HFFc6 (cell line): ENCODE results near the gene FLNB. TPM values are rescaled to one million over a fixed set of nuclear protein-coding genes. Genes with fewer than 3 reads are reported as not detected.

ENCODE experiments used
- DNase-seq: peaks from one replicate; pipeline ENCODE4 v3.0.0-alpha.2; 2018
- H3K27ac Mint-ChIP-seq: 2 replicates; pipeline ENCODE4 v1.8.0; 2020; ENCODE audit warnings: mild to moderate bottlenecking, mixed read lengths
- H3K27me3 Mint-ChIP-seq: 2 replicates; pipeline ENCODE4 v1.8.0; 2021; ENCODE audit warnings: mild to moderate bottlenecking, moderate library complexity, mixed read lengths; ENCODE audit not compliant: insufficient read depth
- H3K36me3 Mint-ChIP-seq: 2 replicates; pipeline ENCODE4 v1.8.0; 2021; ENCODE audit warnings: low read depth, mixed read lengths
- H3K4me1 Mint-ChIP-seq: 2 replicates; pipeline ENCODE4 v1.8.0; 2020; ENCODE audit warnings: low read depth, mixed read lengths
- H3K4me3 Mint-ChIP-seq: 2 replicates; pipeline ENCODE4 v1.8.0; 2020; ENCODE audit warnings: mild to moderate bottlenecking, moderate library complexity, mixed read lengths
- H3K9me3 Mint-ChIP-seq: 2 replicates; pipeline ENCODE4 v1.8.0; 2020; ENCODE audit warnings: mild to moderate bottlenecking, mixed read lengths
- CTCF ChIP-seq: fragments of 200-600 bp; sonication (generic); IDR thresholded peaks from 2 replicates; pipeline ENCODE4 v1.5.0; 2021; ENCODE audit warnings: antibody characterized with exemption, mild to moderate bottlenecking
- total RNA-seq, 6 experiments: library from RNA; stranded (reverse); fragmentation: NEBNext Ultra II Directional; extraction: Animal tissue kit (Norgen Biotek cat#: 25700); gene quantifications; 2 replicates in 1 of 6; 3 replicates in 5 of 6; pipeline ENCODE4 v1.2.3, GENCODE V29; 2021

The FLNB gene
- total RNA-seq, 6 experiments from 2014 or later = 93.8 to 117 (median 98.7) TPM

- Mint-ChIP-seq H3K36me3 (no peaks in the 10 kb centered on the region), H3K27me3 (no peaks in the 10 kb centered on the region; the same call in 1 of the 2 replicates), H3K9me3 (no peaks in the 10 kb centered on the region), H3K27ac (no peak overlapping the region), H3K4me1 (peaks cover 6% of the 10 kb centered on the region), H3K4me3 (no peak overlapping the region)
- TF ChIP-seq CTCF = no peak
- DNase-seq = no peak
These were observed 18.6 kb upstream of the FLNB start for GRCh38 chr3:57989646-57990045.

GRCh38 chr3:57992452-57993213 lies 15.6 kb upstream of the FLNB start:
- Mint-ChIP-seq H3K4me3 (no peak overlapping the region), H3K4me1 (peaks cover 6% of the 10 kb centered on the region), H3K27me3 (no peaks in the 10 kb centered on the region; the same call in 1 of the 2 replicates), H3K9me3 (no peaks in the 10 kb centered on the region), H3K27ac (no peak overlapping the region), H3K36me3 (no peaks in the 10 kb centered on the region)
- TF ChIP-seq CTCF = no peak
- no peak for DNase-seq

GRCh38 chr3:57998366-57999283 lies 9.6 kb upstream of the FLNB start:
- no peak for DNase-seq
- Mint-ChIP-seq H3K27ac (peak overlapping the region; percentile 54), H3K4me1 (peaks cover 33% of the 10 kb centered on the region), H3K9me3 (no peaks in the 10 kb centered on the region), H3K27me3 (no peaks in the 10 kb centered on the region; the same call in 1 of the 2 replicates), H3K36me3 (no peaks in the 10 kb centered on the region), H3K4me3 (no peak overlapping the region)
- no peak for TF ChIP-seq CTCF

GRCh38 chr3:57999417-58000115 lies 8.7 kb upstream of the FLNB start:
- no peak for TF ChIP-seq CTCF
- no peaks in the 10 kb centered on the region for H3K36me3 Mint-ChIP-seq
- peak overlapping the region; percentile 38 for H3K4me3 Mint-ChIP-seq
- no peaks in the 10 kb centered on the region; the same call in 1 of the 2 replicates for H3K27me3 Mint-ChIP-seq
- no peaks in the 10 kb centered on the region for H3K9me3 Mint-ChIP-seq
- H3K4me1 Mint-ChIP-seq = peaks cover 33% of the 10 kb centered on the region
- H3K27ac Mint-ChIP-seq = peak overlapping the region; percentile 54; the same call in 1 of the 2 replicates
- peak; percentile 65 for DNase-seq
